ENCODE measurements around the gene TCERG1L.

GRCh38 chr10:131275691-131276090 is 35.8 kb downstream of the TCERG1L start:
- TF ChIP-seq EZH2phosphoT487 (IDR thresholded peaks at IDR 0.05; ENCODE audit: insufficient read depth, low read depth): no peak
- no peak for TF ChIP-seq EZH2 (IDR thresholded peaks at IDR 0.05; ENCODE audit: insufficient read depth, poor library complexity, severe bottlenecking)
